Hippocampal formation (tissue), 2 donors: ENCODE data around the gene TPT1.
"Not testable (repeated sequence)": the region's sequence is repeated elsewhere in the genome, so short reads cannot be mapped to it uniquely, and the experiment has no call there.

Experiments used
- DNase-seq, 2 donors: peaks; one replicate each; lab custom pipeline; 2025; lab: John Stamatoyannopoulos, UW

The TPT1 gene

DNA sequence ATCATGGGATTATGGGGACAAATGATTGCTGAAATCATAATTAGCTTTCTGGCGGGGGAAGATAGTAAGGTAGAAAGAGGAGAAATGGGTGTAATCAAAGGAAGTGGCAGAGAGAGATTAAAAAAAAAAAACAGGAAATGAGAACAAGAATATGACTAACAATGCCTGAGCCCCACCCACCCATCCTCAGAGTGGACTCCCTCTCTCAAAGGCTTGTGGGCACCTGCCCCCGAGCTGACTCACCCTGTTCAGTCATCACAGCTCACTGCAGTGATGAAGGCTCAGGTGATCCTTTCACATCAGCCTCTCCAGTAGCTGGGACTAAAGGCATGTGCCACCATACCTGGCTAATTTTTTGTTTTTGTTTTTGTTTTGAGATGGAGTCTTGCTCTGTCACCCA lies 26.4 kb upstream of the TPT1 start:
- DNase-seq, result no peak

DNA sequence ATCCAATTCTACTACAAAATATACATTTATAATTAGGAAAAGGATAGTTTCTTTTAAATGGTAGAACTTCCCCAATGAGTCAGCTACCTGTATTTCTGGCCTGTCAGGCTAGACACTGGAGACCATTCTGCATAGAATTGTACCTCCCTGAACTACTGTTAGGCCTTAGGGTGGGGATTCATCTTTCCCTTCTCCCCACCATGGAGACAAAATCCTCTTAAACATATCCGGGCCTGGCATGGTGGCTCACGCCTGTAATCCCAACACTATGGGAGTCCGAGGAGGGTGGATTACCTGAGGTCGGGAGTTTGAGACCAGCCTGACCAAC lies 24.5 kb upstream of the TPT1 start:
- DNase-seq, result no peak

GRCh38 chr13:45364876-45365557 lies 24.0 kb upstream of the TPT1 start:
- no peak for DNase-seq

GRCh38 chr13:45362939-45363338 lies 22.0 kb upstream of the TPT1 start:
- DNase-seq, result no peak

DNA sequence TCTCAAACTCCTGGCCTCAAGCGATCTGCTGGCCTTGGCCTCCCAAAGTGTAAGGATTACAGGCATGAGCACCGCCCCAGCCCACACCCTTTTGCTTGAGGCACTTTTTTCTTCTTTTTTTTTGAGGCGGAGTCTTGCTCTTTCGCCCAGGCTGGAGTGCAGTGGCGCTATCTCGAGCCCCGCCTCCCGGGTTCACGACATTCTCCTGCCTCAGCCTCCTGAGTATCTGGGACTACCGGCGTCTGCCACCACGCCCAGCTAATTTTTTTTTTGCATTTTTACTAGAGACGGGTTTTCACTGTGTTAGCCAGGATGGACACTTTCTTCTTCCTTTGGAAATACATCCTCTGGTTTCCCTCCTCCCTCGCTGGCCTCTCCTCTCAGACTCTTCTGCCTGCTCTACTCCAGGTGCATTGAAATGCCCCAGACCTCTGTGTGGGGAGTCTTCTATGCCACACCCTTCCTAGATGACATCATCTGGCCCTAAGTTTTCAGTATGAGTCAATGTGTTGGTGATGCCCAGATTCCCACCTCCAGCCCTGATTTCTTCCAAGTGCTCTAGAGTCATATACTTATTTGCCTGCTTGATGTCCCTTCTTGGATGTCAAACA lies 20.7 kb upstream of the TPT1 start:
- no peak for DNase-seq

DNA sequence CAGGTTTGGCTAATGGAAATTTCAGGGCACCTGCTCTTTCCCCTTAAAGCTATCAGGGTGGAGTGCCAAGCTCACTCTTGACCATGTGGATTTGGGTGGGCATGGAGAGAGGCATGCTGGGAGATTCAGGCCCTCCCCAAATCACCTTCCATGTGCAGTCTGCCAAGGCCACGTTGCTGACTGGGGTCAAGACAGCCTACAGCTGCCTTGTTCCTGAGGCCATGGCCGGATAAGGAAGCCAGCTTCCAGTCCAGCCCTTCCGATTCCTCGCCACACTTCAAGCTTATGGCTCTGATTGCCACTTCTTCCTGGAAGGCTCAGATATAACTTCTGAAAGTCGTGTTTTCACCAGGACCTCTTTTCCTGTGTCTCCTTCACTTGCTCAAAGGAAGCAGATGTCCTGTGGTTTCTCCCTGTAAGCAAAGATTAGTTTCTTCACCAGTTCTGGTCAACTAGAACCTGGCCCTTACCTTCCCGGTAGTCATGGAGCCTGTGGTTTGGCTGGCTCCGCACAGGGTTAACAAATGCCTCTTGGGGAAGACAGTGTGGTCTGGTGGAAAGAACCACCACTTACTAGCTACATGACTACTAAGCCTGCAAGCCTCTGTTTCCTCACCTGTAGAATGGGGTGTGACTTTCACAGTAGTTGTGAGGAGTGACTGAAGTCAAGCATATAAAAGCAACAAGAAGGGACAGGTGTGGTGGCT lies 16.1 kb upstream of the TPT1 start:
- DNase-seq, result no peak

DNA sequence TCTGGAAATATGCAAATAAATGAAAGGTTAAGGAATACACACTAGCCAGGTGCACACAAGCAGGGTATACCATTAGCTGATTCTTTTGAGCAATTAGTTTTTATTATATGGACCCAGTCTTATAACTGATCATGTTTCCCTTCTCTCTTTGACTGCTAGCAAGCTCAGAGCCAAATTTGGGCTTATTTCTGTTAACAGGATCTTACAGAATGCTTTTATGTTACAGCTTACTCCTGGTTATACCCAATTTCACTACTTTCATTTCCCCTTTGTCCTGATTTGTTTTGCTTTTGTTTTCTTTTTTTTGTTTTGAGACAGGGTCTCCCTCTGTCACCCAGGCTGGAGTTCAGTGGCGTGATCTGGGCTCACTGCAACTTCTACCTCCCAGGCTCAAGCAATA lies 12.9 kb upstream of the TPT1 start:
- no peak for DNase-seq

- DNase-seq, result no peak
Observed at GRCh38 chr13:45352031-45352430, 11.0 kb upstream of the TPT1 start.

GRCh38 chr13:45350152-45350551 lies 9.2 kb upstream of the TPT1 start:
- no peak for DNase-seq

DNA sequence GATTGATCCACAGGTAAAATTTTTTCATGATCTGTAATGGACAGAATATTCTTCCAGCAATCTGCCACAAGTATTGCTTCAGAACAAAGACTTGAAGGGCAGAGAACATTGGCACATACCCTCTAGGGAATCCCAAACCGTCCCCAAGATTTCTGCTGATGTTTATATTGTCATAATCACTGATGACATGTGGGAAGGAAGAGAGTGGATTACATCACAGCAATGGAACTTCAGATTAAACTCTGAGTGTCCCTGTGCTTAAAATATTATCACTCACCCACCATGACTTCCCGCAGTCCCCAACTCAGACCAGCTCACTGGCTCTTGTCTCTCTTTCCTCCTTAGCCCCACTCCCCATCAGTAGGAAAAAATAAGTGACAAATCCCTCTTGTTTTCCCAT lies 8.5 kb upstream of the TPT1 start:
- no peak for DNase-seq

GRCh38 chr13:45344064-45344463 lies 3.1 kb upstream of the TPT1 start:
- DNase-seq, result not testable (repeated sequence)

DNA sequence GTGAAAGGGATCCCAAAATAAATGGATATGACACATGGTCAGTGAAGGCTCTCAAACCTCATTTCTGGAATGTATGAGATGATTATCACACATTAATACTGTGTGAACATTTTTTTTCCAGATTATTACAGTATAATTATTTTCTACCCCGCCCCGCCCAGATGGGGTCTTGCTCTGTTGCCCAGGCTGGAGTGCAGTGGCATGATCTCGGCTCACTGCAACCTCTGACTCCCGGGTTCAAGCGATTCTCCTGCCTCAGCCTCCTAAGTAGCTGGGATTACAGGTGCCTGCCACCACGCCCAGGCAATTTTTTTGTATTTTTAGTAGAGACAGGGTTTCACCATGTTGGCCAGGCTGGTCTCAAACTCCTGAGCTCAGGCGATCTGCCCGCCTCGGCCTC lies 2.1 kb upstream of the TPT1 start:
- not testable (repeated sequence) for DNase-seq

DNA sequence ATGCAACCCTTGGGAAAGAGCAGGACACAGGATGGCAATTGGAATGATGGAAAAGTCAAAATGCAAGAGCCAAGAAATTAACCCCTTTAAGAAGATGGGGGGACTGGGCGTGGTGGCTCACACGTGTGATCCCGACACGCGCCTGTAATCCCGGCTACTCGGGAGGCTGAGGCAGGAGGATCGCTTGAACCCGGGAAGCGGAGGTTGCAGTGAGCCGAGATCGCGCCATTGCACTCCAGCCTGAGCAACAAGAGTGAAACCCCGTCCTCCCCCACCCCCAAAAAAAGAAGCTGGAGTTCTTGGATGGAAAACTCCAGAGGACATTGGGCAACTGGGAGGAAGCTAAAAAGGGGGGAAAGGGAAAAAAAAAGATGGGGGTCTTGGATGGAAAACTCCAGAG lies 1.7 kb upstream of the TPT1 start:
- not testable (repeated sequence) for DNase-seq

- DNase-seq, result no peak
Observed at GRCh38 chr13:45341799-45342500, 967 bp upstream of the TPT1 start.

DNA sequence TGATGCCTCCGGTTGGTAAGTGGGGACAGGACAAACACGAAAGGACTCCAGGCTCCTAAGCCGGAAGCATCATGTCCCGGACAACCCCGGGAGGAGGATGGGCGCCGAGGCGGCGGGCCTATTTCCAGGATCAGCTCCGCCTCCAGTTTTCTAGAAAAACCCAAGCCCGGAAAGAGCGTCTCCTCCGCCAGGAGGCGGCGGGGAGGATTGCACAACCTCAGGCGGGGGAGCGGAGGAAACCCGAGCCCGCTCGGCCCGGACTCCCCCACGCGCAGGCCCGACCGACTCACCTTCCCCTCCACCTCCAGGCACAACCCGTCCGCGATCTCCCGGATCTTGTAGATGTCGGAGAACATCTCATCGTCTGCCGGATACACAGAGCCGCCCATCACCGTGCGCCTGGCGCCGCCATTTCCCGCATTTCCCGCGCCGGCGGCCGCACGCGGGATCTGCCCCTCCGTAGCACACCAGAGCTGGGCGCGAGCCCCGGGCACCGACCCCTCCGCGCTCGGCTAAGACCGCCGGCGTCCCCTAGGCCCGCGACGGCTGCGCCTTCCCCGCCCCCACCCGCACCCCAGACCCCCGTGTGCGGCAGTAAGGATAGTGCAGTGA lies 455 bp downstream of the TPT1 start:
- DNase-seq, result peak; percentile 75 to 79

- no peak for DNase-seq
Observed at GRCh38 chr13:45339867-45340266, 1.1 kb downstream of the TPT1 start.

DNA sequence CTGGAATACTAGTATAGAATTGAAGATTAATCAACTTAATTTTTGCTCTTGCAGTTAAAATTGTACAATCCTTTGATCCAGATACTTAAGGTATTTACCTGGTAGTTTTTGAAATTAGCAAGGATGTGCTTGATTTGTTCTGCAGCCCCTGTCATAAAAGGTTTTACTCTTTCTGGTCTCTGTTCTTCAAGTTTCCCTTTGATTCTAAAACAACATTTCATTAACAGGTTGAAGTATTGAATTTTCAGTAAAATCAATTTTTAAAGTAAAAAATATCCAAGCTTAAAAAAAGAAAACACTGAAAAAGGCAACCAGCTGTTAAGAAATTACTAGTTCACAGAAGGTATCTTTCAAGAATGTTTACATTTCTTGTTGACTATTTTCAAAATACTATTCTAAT lies 1.6 kb downstream of the TPT1 start:
- no peak for DNase-seq

DNA sequence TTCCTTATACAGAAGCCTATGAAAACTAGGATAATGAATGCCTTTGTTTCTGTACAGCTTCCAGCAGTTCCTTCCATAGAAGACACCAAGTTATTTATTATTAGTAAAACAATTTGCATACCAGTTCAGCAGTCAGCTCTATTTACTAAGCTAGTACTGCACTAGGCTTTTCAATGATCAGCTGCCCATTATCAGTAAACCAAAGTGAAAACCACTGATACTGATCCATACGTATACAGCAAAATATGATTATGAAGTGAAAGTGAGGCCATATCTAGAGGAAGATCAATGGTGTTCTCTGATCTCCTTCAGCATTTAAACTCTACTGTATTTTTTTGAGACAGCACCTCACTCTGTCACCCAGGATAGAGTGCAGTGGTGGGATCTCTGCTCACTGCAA lies 3.2 kb downstream of the TPT1 start:
- no peak for DNase-seq

GRCh38 chr13:45337395-45337794 lies 3.6 kb downstream of the TPT1 start:
- DNase-seq, result no peak

DNA sequence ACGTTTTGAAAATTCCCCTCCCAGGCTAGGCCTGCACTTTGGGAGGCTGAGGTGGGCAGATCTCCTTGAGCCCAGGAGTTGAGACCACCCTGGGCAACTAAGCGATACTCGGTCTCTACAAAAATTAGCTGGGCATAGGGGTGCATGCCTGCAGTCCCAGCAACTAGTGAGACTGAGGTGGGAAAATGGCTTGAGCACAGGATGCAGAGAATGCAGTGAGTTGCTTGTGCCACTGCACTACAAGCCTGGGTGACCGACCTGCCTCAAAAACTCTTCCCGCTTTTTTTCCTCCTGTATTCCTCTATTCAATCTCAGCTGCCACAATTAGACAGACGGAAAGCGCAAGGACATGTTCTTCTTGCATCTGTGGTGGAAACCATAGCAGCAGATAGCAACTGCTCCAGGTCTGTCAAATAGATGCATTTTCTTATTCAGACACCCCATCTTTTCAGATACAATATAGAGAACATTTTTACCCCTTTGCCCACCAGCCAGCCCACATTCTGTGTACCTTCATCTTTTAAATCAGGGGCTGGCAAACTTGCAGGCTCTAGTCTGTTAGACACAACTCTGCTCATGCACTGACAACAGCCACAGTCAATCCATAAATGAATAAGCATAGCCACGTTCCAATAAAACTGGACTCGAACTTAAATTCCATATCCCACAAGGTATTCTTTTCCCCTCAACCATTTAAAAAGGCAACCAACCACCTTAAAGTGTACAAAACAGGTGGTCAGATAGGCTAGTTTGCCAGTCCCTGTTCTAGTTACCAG lies 4.8 kb downstream of the TPT1 start:
- DNase-seq, result no peak

DNA sequence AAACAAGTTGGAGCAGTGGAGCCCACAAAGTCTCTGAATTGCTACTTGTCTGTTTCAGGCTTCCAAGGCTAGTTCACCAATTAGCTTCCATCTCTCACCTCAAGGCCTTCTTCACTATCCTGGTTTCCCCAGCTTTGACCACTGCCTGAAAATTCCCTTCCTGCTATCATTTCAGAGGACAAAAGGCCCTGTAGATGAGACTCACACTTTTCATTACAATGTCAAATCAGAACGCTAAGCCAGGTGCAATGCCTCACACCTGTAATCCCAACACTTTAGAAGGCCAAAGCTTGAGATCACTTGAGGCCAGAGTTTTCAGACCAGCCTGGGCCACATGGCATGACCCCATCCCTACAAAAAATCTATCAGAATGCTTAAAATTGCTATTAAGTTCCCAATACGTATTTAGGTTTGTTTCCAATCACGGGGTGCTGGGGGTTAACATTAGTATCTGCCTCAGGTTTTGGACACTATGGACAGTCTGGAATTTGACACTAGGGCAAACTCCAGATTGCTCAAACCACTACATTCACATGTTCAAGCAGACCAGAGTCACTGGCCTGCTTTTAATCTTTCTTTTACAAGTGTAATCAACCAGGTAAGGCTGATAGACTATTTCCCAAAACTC lies 5.5 kb downstream of the TPT1 start:
- DNase-seq, result no peak
